GM06990 (cell line): ENCODE measurements around the gene OPRD1.
"Not testable (repeated sequence)": the region's sequence is repeated elsewhere in the genome, so short reads cannot be mapped to it uniquely, and the experiment has no call there.

Experiments used
- DNase-seq: peaks from one replicate; pipeline ENCODE4 v3.0.0-alpha.2; 2011; ENCODE audit not compliant: insufficient read length; ENCODE audit errors: extremely low read depth
- H3K27me3 ChIP-seq: replicated peaks from 2 replicates; pipeline ENCODE4 v1.6.0; 2011; ENCODE audit warnings: low read length; ENCODE audit not compliant: control insufficient read depth, insufficient read depth
- H3K36me3 ChIP-seq: 2 replicates; pipeline ENCODE4 v1.5.1; 2011; ENCODE audit warnings: low read length; ENCODE audit not compliant: control insufficient read depth, insufficient read depth
- H3K4me3 ChIP-seq: replicated peaks from 2 replicates; pipeline ENCODE4 v1.5.1; 2011; ENCODE audit warnings: low read depth, mild to moderate bottlenecking, control low read depth, low read length
- TF ChIP-seq, protein P1 (sequence below): IDR thresholded peaks from 2 replicates; pipeline ENCODE4 v1.5.1; 2011; ENCODE audit warnings: low read length, control low read depth, mild to moderate bottlenecking, inconsistent platforms; ENCODE audit not compliant: insufficient read depth, poor library complexity, severe bottlenecking

Gene OPRD1

DNA sequence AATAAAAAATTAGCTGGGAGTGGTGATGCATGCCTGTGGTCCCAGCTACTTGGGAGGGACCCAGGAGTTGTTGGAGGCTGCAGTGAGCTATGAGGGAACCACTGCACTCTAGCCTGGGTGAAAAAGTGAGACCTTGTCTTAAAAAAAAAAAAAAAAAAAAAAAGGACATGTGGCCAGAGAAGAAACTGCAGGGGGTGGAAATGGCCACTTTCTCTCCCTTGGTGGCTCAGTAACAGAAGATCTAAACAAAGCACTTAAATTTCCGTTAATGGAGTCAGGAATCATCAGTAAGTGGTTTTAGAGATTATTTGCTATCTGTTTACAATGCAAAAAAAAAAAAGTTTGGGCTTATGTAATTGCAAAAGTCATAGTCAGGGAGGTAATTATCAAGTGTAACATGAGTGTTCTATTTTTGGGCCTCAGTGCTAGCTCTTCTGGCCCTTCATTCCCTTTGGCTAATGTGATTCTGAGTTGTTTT lies 19.3 kb upstream of the OPRD1 start:
- H3K36me3 ChIP-seq = no peaks in the 10 kb centered on the region
- TF ChIP-seq, protein P1, sequence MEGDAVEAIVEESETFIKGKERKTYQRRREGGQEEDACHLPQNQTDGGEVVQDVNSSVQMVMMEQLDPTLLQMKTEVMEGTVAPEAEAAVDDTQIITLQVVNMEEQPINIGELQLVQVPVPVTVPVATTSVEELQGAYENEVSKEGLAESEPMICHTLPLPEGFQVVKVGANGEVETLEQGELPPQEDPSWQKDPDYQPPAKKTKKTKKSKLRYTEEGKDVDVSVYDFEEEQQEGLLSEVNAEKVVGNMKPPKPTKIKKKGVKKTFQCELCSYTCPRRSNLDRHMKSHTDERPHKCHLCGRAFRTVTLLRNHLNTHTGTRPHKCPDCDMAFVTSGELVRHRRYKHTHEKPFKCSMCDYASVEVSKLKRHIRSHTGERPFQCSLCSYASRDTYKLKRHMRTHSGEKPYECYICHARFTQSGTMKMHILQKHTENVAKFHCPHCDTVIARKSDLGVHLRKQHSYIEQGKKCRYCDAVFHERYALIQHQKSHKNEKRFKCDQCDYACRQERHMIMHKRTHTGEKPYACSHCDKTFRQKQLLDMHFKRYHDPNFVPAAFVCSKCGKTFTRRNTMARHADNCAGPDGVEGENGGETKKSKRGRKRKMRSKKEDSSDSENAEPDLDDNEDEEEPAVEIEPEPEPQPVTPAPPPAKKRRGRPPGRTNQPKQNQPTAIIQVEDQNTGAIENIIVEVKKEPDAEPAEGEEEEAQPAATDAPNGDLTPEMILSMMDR = peak; percentile 13
- DNase-seq = no peak
- no peak overlapping the region for H3K4me3 ChIP-seq
- no peaks in the 10 kb centered on the region for H3K27me3 ChIP-seq

DNA sequence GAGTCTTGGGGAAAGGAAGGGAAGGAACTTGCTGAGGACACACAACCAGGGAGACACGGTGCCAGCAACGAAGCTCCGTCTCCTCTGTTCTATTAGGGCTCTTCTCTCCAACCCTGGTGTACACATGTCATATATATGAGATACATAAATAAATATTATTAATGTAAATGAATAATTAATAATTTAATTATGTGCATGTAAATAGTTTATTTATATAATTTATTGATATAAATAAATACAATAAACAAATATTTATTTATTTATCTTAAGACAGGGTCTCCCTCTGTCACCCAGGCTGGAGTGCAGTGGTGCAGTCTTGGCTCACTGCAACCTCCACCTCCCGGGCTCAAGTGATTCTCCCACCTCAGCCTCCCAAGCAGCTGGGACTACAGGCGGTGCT lies 17.4 kb upstream of the OPRD1 start:
- H3K27me3 ChIP-seq, H3K4me3 ChIP-seq, DNase-seq, H3K36me3 ChIP-seq: not testable (repeated sequence)

DNA sequence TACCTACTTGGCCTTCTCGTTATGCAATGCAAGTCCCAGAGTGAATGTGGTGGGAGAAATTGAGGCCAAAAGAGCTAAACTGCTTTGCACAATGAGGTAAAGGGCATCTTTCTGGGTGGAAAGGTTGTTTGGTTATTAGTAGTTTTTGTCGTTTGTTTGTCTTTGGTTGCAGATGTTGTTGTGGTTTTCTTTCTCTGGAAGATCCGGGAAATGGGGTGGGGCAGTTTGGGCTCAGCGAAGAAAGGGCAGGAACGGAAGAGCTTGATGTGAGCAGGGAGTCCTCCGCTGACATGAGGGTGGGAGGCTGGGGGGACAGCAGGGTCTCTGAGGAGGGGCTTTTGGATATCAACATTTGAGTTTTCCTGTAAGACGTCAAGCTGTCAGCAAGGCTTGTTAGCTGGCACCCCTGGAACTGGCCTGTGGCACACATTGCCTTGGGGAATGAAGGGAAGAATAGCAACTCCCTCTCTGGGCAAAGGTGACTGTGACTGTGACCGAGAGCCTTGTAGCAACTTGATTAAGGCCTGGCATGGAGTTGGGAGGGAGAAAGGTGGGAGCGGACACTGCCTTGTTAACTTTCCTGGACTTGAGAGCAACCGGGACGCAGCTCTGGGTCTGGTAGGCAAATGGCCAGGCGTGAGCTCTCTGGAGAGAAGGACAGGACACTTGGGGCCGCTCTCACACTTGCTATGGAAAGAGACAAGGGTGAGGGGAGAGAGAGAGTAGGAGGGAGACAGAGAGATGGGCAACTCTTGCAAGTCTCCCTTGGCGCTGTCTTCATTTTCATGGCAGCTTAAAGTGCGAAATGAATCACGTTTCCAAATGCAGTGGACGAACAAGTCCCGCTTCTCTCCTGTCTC lies 15.4 kb upstream of the OPRD1 start:
- DNase-seq = no peak
- H3K27me3 ChIP-seq = no peaks in the 10 kb centered on the region
- TF ChIP-seq, protein P1 = no peak
- H3K4me3 ChIP-seq = no peak overlapping the region
- no peaks in the 10 kb centered on the region for H3K36me3 ChIP-seq

DNA sequence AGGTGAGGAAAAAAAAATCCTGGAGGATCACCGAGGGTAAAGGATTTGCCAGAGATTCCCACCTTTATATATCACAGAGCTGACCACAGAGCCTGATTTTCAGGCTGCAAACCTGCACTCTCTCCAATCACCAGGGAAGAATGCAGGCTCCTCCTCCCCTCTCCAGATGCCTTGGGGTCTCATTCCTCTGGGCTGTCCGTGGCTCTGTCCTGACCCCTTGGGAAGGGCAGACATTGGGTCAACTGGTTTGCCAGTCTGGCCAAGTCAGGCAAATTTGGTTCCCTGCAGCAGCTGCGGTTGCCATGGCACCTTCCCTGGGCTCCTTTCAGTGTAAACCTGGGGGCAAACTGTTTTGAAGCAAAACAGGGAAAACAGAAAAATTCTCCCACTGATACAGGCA lies 11.6 kb upstream of the OPRD1 start:
- DNase-seq = no peak
- Histone ChIP-seq H3K36me3 (no peaks in the 10 kb centered on the region), H3K4me3 (no peak overlapping the region), H3K27me3 (no peaks in the 10 kb centered on the region)
- TF ChIP-seq, protein P1 = no peak

DNA sequence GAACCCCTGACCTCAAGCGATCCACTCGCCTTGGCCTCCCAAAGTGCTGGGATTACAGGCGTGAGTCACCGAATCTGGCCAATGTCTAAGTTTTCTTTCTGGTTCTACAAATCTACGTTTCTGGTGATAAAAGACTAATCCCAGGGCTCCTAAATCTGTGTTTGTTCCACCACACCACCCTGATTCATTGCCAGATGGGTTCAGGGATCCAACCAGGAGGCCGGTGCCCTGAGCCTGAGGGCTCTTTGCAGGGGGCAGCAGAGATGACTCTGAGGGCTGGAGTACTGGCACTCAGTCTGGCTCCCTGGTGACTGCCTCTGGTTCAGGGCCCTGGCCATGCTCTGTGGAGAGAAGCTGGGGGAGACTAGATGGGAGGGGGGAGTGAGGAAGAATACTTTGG lies 10.5 kb upstream of the OPRD1 start:
- no peak for DNase-seq
- TF ChIP-seq, protein P1 = no peak
- no peaks in the 10 kb centered on the region for H3K36me3 ChIP-seq
- no peak overlapping the region for H3K4me3 ChIP-seq
- no peaks in the 10 kb centered on the region for H3K27me3 ChIP-seq

DNA sequence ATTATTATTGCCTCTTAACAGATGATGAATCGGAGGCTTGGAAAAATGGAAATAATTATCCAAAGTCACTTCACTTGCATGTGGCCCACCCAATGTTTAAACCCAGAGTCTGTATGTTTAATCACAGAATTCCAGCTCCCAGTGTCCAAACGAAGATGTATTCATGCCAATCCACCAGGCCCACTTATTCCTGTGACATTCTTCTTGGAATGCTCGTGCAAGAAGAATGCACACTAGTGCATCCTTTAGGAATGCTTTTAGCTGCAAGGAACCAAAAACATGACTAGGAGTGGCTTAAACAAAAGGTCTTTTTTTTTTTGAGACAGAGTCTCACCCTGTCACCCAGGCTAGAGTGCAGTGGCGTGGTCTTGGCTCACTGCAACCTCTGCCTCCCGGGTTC lies 8.9 kb upstream of the OPRD1 start:
- TF ChIP-seq, protein P1 = no peak
- peaks cover 2% of the 10 kb centered on the region; the same call in 1 of the 2 replicates for H3K27me3 ChIP-seq
- H3K36me3 ChIP-seq = no peaks in the 10 kb centered on the region
- DNase-seq = no peak
- H3K4me3 ChIP-seq = no peak overlapping the region
